Measurements from ENCODE around the gene NEK11. TPM values are rescaled to one million over a fixed set of nuclear protein-coding genes. Genes with fewer than 3 reads are reported as not detected.

The NEK11 gene
- total and polyA plus RNA-seq, 4 donors = 2.4 to 14.5 (median 4.5) TPM

- 76 to 81% methylated on average over 3 of the region's 3 CpGs for WGBS, 2 donors
- intact Hi-C loops (cut with DNase I) = no loop called here
- no peak for ATAC-seq (ENCODE audit: low FRiP score)
Observed at GRCh38 chr3:131231710-131232389, 205.2 kb downstream of the NEK11 start.

DNA sequence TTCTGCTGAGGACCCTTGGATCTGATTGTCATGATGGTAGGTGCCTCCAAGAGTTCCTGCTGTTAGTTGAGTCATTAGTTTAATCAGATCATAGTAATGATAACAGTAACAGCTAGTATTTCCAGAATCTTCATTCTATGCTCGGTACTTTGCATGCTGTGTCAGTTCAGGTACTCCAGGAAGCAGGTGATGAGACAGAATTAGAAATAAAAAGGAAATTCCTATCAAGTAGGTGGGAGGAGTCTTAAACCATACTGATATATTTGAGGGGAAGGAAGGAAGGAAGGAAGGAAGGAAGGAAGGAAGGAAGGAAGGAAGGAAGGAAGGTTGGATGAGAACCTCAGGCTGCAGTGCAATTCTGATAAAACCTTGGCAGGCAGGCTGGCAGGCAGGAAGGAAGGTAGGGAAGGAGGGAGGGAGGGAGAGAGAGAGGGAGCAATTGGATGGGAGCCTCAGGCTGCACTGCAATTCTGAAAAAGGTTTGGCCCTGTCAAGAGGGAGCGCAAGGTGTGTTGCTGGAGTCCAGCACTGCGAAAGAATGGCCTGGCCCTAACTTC, 206.1 kb downstream of the NEK11 start:
- DNase-seq (no peak), ATAC-seq (ENCODE audit: low FRiP score) (no peak)
- Histone ChIP-seq H3K4me1 (ENCODE audit: control insufficient read depth in 1 of 2, insufficient read depth in 2 of 2, low read length in 2 of 2) (no peaks in the 10 kb centered on the region), H3K36me3 (ENCODE audit: control insufficient read depth in 1 of 2, insufficient read depth in 2 of 2, low read length in 1 of 2) (peaks cover 0 to 2% of the 10 kb centered on the region in 2 donors), H3K4me3 (ENCODE audit: low read length in 2 of 2) (no peak overlapping the region), H3K27me3 (ENCODE audit: control insufficient read depth in 1 of 2, insufficient read depth in 2 of 2, low read length in 1 of 2) (no peaks in the 10 kb centered on the region), H3K9me3 (ENCODE audit: control insufficient read depth, low read length) (peaks cover 1% of the 10 kb centered on the region), H3K27ac (ENCODE audit: low read depth in 1 of 2, low read length in 2 of 2) (no peak overlapping the region)
- 92 to 96% methylated on average over 3 of the region's 3 CpGs for WGBS, 2 donors
- intact Hi-C loops (cut with DNase I) = no loop called here

More at GRCh38 chr3:131231710-131232389, 205.2 kb downstream of the NEK11 start:
- H3K27ac ChIP-seq (ENCODE audit: low read depth in 1 of 2, low read length in 2 of 2) = no peak overlapping the region
- H3K4me3 ChIP-seq (ENCODE audit: low read length in 2 of 2) = no peak overlapping the region
- no peaks in the 10 kb centered on the region for H3K4me1 ChIP-seq (ENCODE audit: control insufficient read depth in 1 of 2, insufficient read depth in 2 of 2, low read length in 2 of 2)
- H3K36me3 ChIP-seq (ENCODE audit: control insufficient read depth in 1 of 2, insufficient read depth in 2 of 2, low read length in 1 of 2) = peaks cover 0 to 2% of the 10 kb centered on the region in 2 donors
- peaks cover 1% of the 10 kb centered on the region for H3K9me3 ChIP-seq (ENCODE audit: control insufficient read depth, low read length)
- no peak for DNase-seq
- no peaks in the 10 kb centered on the region for H3K27me3 ChIP-seq (ENCODE audit: control insufficient read depth in 1 of 2, insufficient read depth in 2 of 2, low read length in 1 of 2)

GRCh38 chr3:131233900-131234668, 207.4 kb downstream of the NEK11 start:
- intact Hi-C loops (cut with DNase I) = no loop called here
- WGBS, 2 donors = 56 to 69% methylated on average over 5 of the region's 5 CpGs

GRCh38 chr3:131236421-131236820, 209.7 kb downstream of the NEK11 start:
- Histone ChIP-seq H3K27ac (ENCODE audit: low read depth in 1 of 2, low read length in 2 of 2) (no peak overlapping the region), H3K4me3 (ENCODE audit: low read length in 2 of 2) (no peak overlapping the region), H3K36me3 (ENCODE audit: control insufficient read depth in 1 of 2, insufficient read depth in 2 of 2, low read length in 1 of 2) (no peaks in the 10 kb centered on the region), H3K9me3 (ENCODE audit: control insufficient read depth, low read length) (peaks cover 1% of the 10 kb centered on the region), H3K4me1 (ENCODE audit: control insufficient read depth in 1 of 2, insufficient read depth in 2 of 2, low read length in 2 of 2) (no peaks in the 10 kb centered on the region), H3K27me3 (ENCODE audit: control insufficient read depth in 1 of 2, insufficient read depth in 2 of 2, low read length in 1 of 2) (peaks cover 0 to 3% of the 10 kb centered on the region in 2 donors)
- 37 to 53% methylated on average over 6 of the region's 6 CpGs for WGBS, 2 donors
- ATAC-seq (ENCODE audit: low FRiP score) (no peak), DNase-seq (no peak)
- intact Hi-C loops (cut with DNase I) = no loop called here

More at GRCh38 chr3:131233900-131234668, 207.4 kb downstream of the NEK11 start:
- Histone ChIP-seq H3K27me3 (ENCODE audit: control insufficient read depth in 1 of 2, insufficient read depth in 2 of 2, low read length in 1 of 2) (no peaks in the 10 kb centered on the region), H3K9me3 (ENCODE audit: control insufficient read depth, low read length) (peaks cover 1% of the 10 kb centered on the region), H3K4me3 (ENCODE audit: low read length in 2 of 2) (no peak overlapping the region), H3K4me1 (ENCODE audit: control insufficient read depth in 1 of 2, insufficient read depth in 2 of 2, low read length in 2 of 2) (no peaks in the 10 kb centered on the region), H3K27ac (ENCODE audit: low read depth in 1 of 2, low read length in 2 of 2) (no peak overlapping the region), H3K36me3 (ENCODE audit: control insufficient read depth in 1 of 2, insufficient read depth in 2 of 2, low read length in 1 of 2) (no peaks in the 10 kb centered on the region)
- ATAC-seq (ENCODE audit: low FRiP score) = no peak
- no peak for DNase-seq

- WGBS, 2 donors = 95 to 100% methylated on average over 2 of the region's 2 CpGs
- intact Hi-C loops (cut with DNase I) = no loop called here
- Histone ChIP-seq H3K27me3 (ENCODE audit: control insufficient read depth in 1 of 2, insufficient read depth in 2 of 2, low read length in 1 of 2) (peaks cover 0 to 3% of the 10 kb centered on the region in 2 donors), H3K4me1 (ENCODE audit: control insufficient read depth in 1 of 2, insufficient read depth in 2 of 2, low read length in 2 of 2) (no peaks in the 10 kb centered on the region), H3K36me3 (ENCODE audit: control insufficient read depth in 1 of 2, insufficient read depth in 2 of 2, low read length in 1 of 2) (no peaks in the 10 kb centered on the region), H3K9me3 (ENCODE audit: control insufficient read depth, low read length) (peaks cover 1% of the 10 kb centered on the region), H3K27ac (ENCODE audit: low read depth in 1 of 2, low read length in 2 of 2) (no peak overlapping the region), H3K4me3 (ENCODE audit: low read length in 2 of 2) (no peak overlapping the region)
- no peak for ATAC-seq (ENCODE audit: low FRiP score)
- no peak for DNase-seq
Observed at GRCh38 chr3:131238496-131238895, 211.8 kb downstream of the NEK11 start.

DNA sequence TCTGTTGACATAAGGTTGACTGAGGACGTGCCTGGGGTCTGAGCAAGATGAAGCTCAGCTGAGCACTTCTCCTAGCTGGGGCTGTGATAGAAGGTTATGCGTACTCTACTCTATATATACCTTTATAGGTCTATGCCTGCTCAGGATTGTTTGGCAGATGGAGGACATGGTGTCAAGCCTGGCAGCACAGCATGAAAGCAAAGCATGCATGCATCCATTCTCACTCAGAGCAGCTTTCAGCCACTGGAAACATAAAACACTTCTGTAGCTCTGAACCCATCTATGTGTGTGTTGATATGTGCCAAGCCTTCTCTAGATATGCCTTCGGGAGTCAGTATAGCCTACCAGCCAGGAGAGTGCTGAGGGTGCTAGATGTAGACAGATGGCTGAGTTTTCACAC, 212.6 kb downstream of the NEK11 start:
- Histone ChIP-seq H3K4me3 (ENCODE audit: low read length in 2 of 2) (no peak overlapping the region), H3K9me3 (ENCODE audit: control insufficient read depth, low read length) (peaks cover 1% of the 10 kb centered on the region), H3K36me3 (ENCODE audit: control insufficient read depth in 1 of 2, insufficient read depth in 2 of 2, low read length in 1 of 2) (no peaks in the 10 kb centered on the region), H3K27ac (ENCODE audit: low read depth in 1 of 2, low read length in 2 of 2) (no peak overlapping the region), H3K27me3 (ENCODE audit: control insufficient read depth in 1 of 2, insufficient read depth in 2 of 2, low read length in 1 of 2) (peaks cover 0 to 3% of the 10 kb centered on the region in 2 donors), H3K4me1 (ENCODE audit: control insufficient read depth in 1 of 2, insufficient read depth in 2 of 2, low read length in 2 of 2) (no peaks in the 10 kb centered on the region)
- WGBS, 2 donors = 72 to 77% methylated on average over 3 of the region's 3 CpGs
- ATAC-seq (ENCODE audit: low FRiP score) = no peak
- intact Hi-C loops (cut with DNase I) = no loop called here
- DNase-seq = no peak

- Histone ChIP-seq H3K9me3 (ENCODE audit: control insufficient read depth, low read length) (no peaks in the 10 kb centered on the region), H3K27ac (ENCODE audit: low read depth in 1 of 2, low read length in 2 of 2) (no peak overlapping the region), H3K4me1 (ENCODE audit: control insufficient read depth in 1 of 2, insufficient read depth in 2 of 2, low read length in 2 of 2) (no peaks in the 10 kb centered on the region), H3K27me3 (ENCODE audit: control insufficient read depth in 1 of 2, insufficient read depth in 2 of 2, low read length in 1 of 2) (peaks cover 0 to 3% of the 10 kb centered on the region in 2 donors), H3K36me3 (ENCODE audit: control insufficient read depth in 1 of 2, insufficient read depth in 2 of 2, low read length in 1 of 2) (no peaks in the 10 kb centered on the region), H3K4me3 (ENCODE audit: low read length in 2 of 2) (no peak overlapping the region)
- intact Hi-C loops (cut with DNase I) = no loop called here
- ATAC-seq (ENCODE audit: low FRiP score) (no peak), DNase-seq (no peak)
- 55 to 60% methylated on average over 3 of the region's 3 CpGs for WGBS, 2 donors
Observed at GRCh38 chr3:131242201-131242600, 215.5 kb downstream of the NEK11 start.

GRCh38 chr3:131250466-131250865, 223.8 kb downstream of the NEK11 start:
- 74 to 97% methylated on average over 2 of the region's 2 CpGs for WGBS, 2 donors
- ATAC-seq (ENCODE audit: low FRiP score) = no peak
- no peak overlapping the region for H3K4me3 ChIP-seq (ENCODE audit: low read length in 2 of 2)
- H3K27ac ChIP-seq (ENCODE audit: low read depth in 1 of 2, low read length in 2 of 2) = no peak overlapping the region
- H3K27me3 ChIP-seq (ENCODE audit: control insufficient read depth in 1 of 2, insufficient read depth in 2 of 2, low read length in 1 of 2) = no peaks in the 10 kb centered on the region
- DNase-seq = no peak
- peaks cover 0 to 1% of the 10 kb centered on the region in 2 donors for H3K36me3 ChIP-seq (ENCODE audit: control insufficient read depth in 1 of 2, insufficient read depth in 2 of 2, low read length in 1 of 2)
- H3K4me1 ChIP-seq (ENCODE audit: control insufficient read depth in 1 of 2, insufficient read depth in 2 of 2, low read length in 2 of 2) = no peaks in the 10 kb centered on the region
- no peaks in the 10 kb centered on the region for H3K9me3 ChIP-seq (ENCODE audit: control insufficient read depth, low read length)
- intact Hi-C loops (cut with DNase I) = no loop called here

Data from aorta (tissue), 5 donors.